IMR-90 (cell line): ENCODE measurements around the gene GPR137. TPM values are rescaled to one million over a fixed set of nuclear protein-coding genes. Genes with fewer than 3 reads are reported as not detected.

Experiments used
- ATAC-seq: fragments of 200-7000 bp; cut with Tn5 transposase; 2 replicates; pipeline ENCODE4 v1.9.1; 2020; ENCODE audit warnings: low read depth, mild to moderate bottlenecking, moderate library complexity
- BruUV-seq: library from RNA; stranded (reverse); fragments of 400-500 nt; replicated peaks from 2 replicates; lab custom pipeline; 2021; lab: Mats Ljungman, UMichigan
- CTCF ChIA-PET: fragments of 300-600 bp; formaldehyde crosslinking; extraction: SDS; loops from one replicate; lab custom pipeline; 2021; ENCODE audit warnings: antibody characterized with exemption; lab: Yijun Ruan, JAX
- POLR2A ChIA-PET: fragments of 300-600 bp; sonication (Branson Sonifier 250); formaldehyde crosslinking; loops from one replicate; lab custom pipeline; 2022; ENCODE audit warnings: antibody characterized with exemption; ENCODE audit not compliant: unreplicated experiment; lab: Charles Lee
- DNase-seq: peaks from one replicate; pipeline ENCODE4 v3.0.0; 2013
- H2AFZ ChIP-seq: replicated peaks from 2 replicates; pipeline ENCODE3; 2013; ENCODE audit warnings: low read length, mild to moderate bottlenecking; ENCODE audit not compliant: poor library complexity
- H2AK5ac ChIP-seq: 2 replicates; pipeline ENCODE4 v1.6.1; 2013; ENCODE audit warnings: low read depth, low read length, inconsistent platforms
- H2AK9ac ChIP-seq: replicated peaks from 2 replicates; pipeline ENCODE3; 2013; ENCODE audit warnings: mild to moderate bottlenecking, low read depth, low read length, moderate library complexity; ENCODE audit not compliant: poor library complexity
- H2BK120ac ChIP-seq: 2 replicates; pipeline ENCODE4 v1.6.1; 2013; ENCODE audit warnings: low read depth, low read length, inconsistent platforms
- H2BK15ac ChIP-seq: 3 replicates; pipeline ENCODE4 v1.6.1; 2013; ENCODE audit warnings: low read depth, low read length, inconsistent platforms
- H2BK20ac ChIP-seq: 2 replicates; pipeline ENCODE4 v1.6.1; 2013; ENCODE audit warnings: low read depth, mild to moderate bottlenecking, inconsistent platforms, low read length, moderate library complexity
- H2BK5ac ChIP-seq: 2 replicates; pipeline ENCODE4 v1.6.1; 2013; ENCODE audit warnings: mild to moderate bottlenecking, low read depth, low read length, inconsistent platforms; ENCODE audit not compliant: poor library complexity, severe bottlenecking
- H3K14ac ChIP-seq: replicated peaks from 2 replicates; pipeline ENCODE4 v1.6.1; 2013; ENCODE audit warnings: low read depth, low read length, inconsistent platforms
- H3K18ac ChIP-seq: 2 replicates; pipeline ENCODE4 v1.6.1; 2013; ENCODE audit warnings: low read depth, low read length, control low read depth
- H3K23ac ChIP-seq: 2 replicates; pipeline ENCODE4 v1.6.1; 2013; ENCODE audit warnings: low read depth, low read length, inconsistent platforms
- H3K27ac ChIP-seq: 2 replicates; pipeline ENCODE4 v1.5.1; 2013; ENCODE audit warnings: mild to moderate bottlenecking, control low read depth, low read length; ENCODE audit not compliant: insufficient read depth
- H3K27me3 ChIP-seq: 2 replicates; pipeline ENCODE4 v1.6.1; 2013; ENCODE audit warnings: low read length; ENCODE audit not compliant: control insufficient read depth, insufficient read depth
- H3K36me3 ChIP-seq: 2 replicates; pipeline ENCODE4 v1.6.1; 2013; ENCODE audit warnings: low read length, mixed read lengths; ENCODE audit not compliant: control insufficient read depth, insufficient read depth
- H3K4ac ChIP-seq: 2 replicates; pipeline ENCODE4 v1.6.1; 2013; ENCODE audit warnings: low read depth, low read length, inconsistent platforms
- H3K4me1 ChIP-seq: 2 replicates; pipeline ENCODE4 v1.6.1; 2013; ENCODE audit warnings: low read length, mixed read lengths; ENCODE audit not compliant: control insufficient read depth, insufficient read depth
- H3K4me2 ChIP-seq: 2 replicates; pipeline ENCODE4 v1.6.1; 2013; ENCODE audit warnings: low read depth, mild to moderate bottlenecking, control low read depth, low read length, moderate library complexity
- H3K4me3 ChIP-seq: 2 replicates; pipeline ENCODE4 v1.5.1; 2013; ENCODE audit warnings: low read depth, mild to moderate bottlenecking, control low read depth, low read length, moderate library complexity; ENCODE audit not compliant: insufficient read depth
- H3K56ac ChIP-seq: 2 replicates; pipeline ENCODE4 v1.6.1; 2013; ENCODE audit warnings: low read length, inconsistent platforms; ENCODE audit not compliant: insufficient read depth; ENCODE audit errors: extremely low read depth
- H3K79me1 ChIP-seq, 2 experiments: 2 replicates each; pipeline ENCODE4 v1.6.1; 2013; ENCODE audit warnings: low read length in 2 of 2, inconsistent platforms in 1 of 2, low read depth in 1 of 2
- H3K9ac ChIP-seq: 2 replicates; pipeline ENCODE4 v1.6.1; 2013; ENCODE audit warnings: low read depth, low read length, control low read depth
- H3K9me1 ChIP-seq: 2 replicates; pipeline ENCODE4 v1.6.1; 2013; ENCODE audit warnings: low read length, inconsistent platforms; ENCODE audit not compliant: insufficient read depth
- H3K9me3 ChIP-seq: 2 replicates; pipeline ENCODE4 v1.6.1; 2013; ENCODE audit warnings: low read length; ENCODE audit not compliant: control insufficient read depth, insufficient read depth
- H4K20me1 ChIP-seq: 2 replicates; pipeline ENCODE4 v1.6.1; 2013; ENCODE audit warnings: low read length, inconsistent platforms; ENCODE audit not compliant: insufficient read depth
- H4K5ac ChIP-seq: 2 replicates; pipeline ENCODE4 v1.6.1; 2013; ENCODE audit warnings: mild to moderate bottlenecking, low read depth, low read length, control low read depth
- H4K8ac ChIP-seq, 2 experiments: 2 replicates each; pipeline ENCODE4 v1.6.1; 2013; ENCODE audit warnings: low read depth in 2 of 2, low read length in 2 of 2, control low read depth in 1 of 2, inconsistent platforms in 1 of 2
- H4K91ac ChIP-seq: 2 replicates; pipeline ENCODE4 v1.6.1; 2013; ENCODE audit warnings: low read depth, low read length, inconsistent platforms; ENCODE audit not compliant: insufficient read depth
- BHLHE40 ChIP-seq: fragments of 150-350 bp; IDR thresholded peaks from 2 replicates; pipeline ENCODE4 v1.6.1; 2016; ENCODE audit warnings: mild to moderate bottlenecking, low read depth, low read length
- CHD1 ChIP-seq: IDR thresholded peaks from 2 replicates; pipeline ENCODE4 v1.6.1; 2012; ENCODE audit warnings: low read depth, low read length, improper control_type of control experiment
- FOS ChIP-seq: fragments of 150-350 bp; IDR thresholded peaks from 2 replicates; pipeline ENCODE4 v1.6.1; 2016; ENCODE audit warnings: low read depth, low read length
- MAFK ChIP-seq: IDR thresholded peaks from 2 replicates; pipeline ENCODE4 v1.6.1; 2012; ENCODE audit warnings: low read depth, low read length, improper control_type of control experiment
- MAZ ChIP-seq: IDR thresholded peaks from 2 replicates; pipeline ENCODE4 v1.6.1; 2012; ENCODE audit warnings: low read depth, mild to moderate bottlenecking, low read length, improper control_type of control experiment, moderate library complexity, borderline replicate concordance
- MXI1 ChIP-seq: IDR thresholded peaks from 2 replicates; pipeline ENCODE4 v1.6.1; 2012; ENCODE audit warnings: low read depth, mild to moderate bottlenecking, low read length, moderate library complexity, borderline replicate concordance
- NFE2L2 ChIP-seq: fragments of 150-350 bp; IDR thresholded peaks from 2 replicates; pipeline ENCODE4 v1.6.1; 2016; ENCODE audit warnings: low read depth, mild to moderate bottlenecking, low read length
- POLR2A ChIP-seq: IDR thresholded peaks from 2 replicates; pipeline ENCODE4 v1.6.1; 2012; ENCODE audit warnings: mild to moderate bottlenecking, low read depth, low read length
- RAD21 ChIP-seq: IDR thresholded peaks from 2 replicates; pipeline ENCODE4 v1.6.1; 2012; ENCODE audit warnings: low read length, improper control_type of control experiment
- RCOR1 ChIP-seq: IDR thresholded peaks from 2 replicates; pipeline ENCODE4 v1.6.1; 2012; ENCODE audit warnings: mild to moderate bottlenecking, low read length, improper control_type of control experiment; ENCODE audit not compliant: insufficient replicate concordance
- USF2 ChIP-seq: fragments of 150-350 bp; IDR thresholded peaks from 2 replicates; pipeline ENCODE4 v1.6.1; 2017; ENCODE audit warnings: mild to moderate bottlenecking, antibody characterized with exemption, low read length, low read depth
- WGBS, 2 experiments: methylation state at CpG; one replicate each; pipeline versions ENCODE4 v1.1.5 to v1.1.7; 2013; ENCODE audit warnings: missing lambda C conversion rate in 2 of 2; ENCODE audit not compliant: insufficient read length in 1 of 2; ENCODE audit errors: extremely low coverage in 2 of 2; 5-methylcytosine and 5-hydroxymethylcytosine counted together
- dilution Hi-C: fragments of 300-500 bp; cut with HindIII; formaldehyde crosslinking; loops from one replicate; pipeline ENCODE4 v1.14.3; 2018; ENCODE audit warnings: low sequenced_read_pairs; ENCODE audit not compliant: unreplicated experiment
- in situ Hi-C: fragments of 300-500 bp; cut with MboI; formaldehyde crosslinking; loops from 3 replicates; pipeline ENCODE4 v1.14.3; 2019; ENCODE audit warnings: low sequenced_read_pairs, inconsistent platforms, mixed read lengths
- intact Hi-C: fragments of 100-400 bp; cut with micrococcal nuclease; formaldehyde crosslinking; loops from 2 replicates; pipeline ENCODE4 v1.10.0; 2022
- polyA plus RNA-seq, 3 experiments: library from polyadenylated mRNA; depleted of rRNA; stranded (reverse); fragments of >200 nt; gene quantifications; 2 replicates each; pipeline ENCODE4 v1.2.3, GENCODE V29; 2012; ENCODE audit warnings: low replicate concordance in 1 of 3
- total RNA-seq: library from RNA; depleted of rRNA; stranded (reverse); fragments of >200 nt; gene quantifications from 2 replicates; pipeline ENCODE4 v1.2.3, GENCODE V29; 2012
- TF ChIP-seq, protein P1 (sequence below): conservative IDR thresholded peaks from 2 replicates; pipeline ENCODE4 v1.5.1; 2012; ENCODE audit warnings: mild to moderate bottlenecking, low read depth, low read length, improper control_type of control experiment

The GPR137 gene
- total and polyA plus RNA-seq, 2 of the 4 experiments (the other 2 are of a cell fraction), result 3.6 to 26.0 TPM

DNA sequence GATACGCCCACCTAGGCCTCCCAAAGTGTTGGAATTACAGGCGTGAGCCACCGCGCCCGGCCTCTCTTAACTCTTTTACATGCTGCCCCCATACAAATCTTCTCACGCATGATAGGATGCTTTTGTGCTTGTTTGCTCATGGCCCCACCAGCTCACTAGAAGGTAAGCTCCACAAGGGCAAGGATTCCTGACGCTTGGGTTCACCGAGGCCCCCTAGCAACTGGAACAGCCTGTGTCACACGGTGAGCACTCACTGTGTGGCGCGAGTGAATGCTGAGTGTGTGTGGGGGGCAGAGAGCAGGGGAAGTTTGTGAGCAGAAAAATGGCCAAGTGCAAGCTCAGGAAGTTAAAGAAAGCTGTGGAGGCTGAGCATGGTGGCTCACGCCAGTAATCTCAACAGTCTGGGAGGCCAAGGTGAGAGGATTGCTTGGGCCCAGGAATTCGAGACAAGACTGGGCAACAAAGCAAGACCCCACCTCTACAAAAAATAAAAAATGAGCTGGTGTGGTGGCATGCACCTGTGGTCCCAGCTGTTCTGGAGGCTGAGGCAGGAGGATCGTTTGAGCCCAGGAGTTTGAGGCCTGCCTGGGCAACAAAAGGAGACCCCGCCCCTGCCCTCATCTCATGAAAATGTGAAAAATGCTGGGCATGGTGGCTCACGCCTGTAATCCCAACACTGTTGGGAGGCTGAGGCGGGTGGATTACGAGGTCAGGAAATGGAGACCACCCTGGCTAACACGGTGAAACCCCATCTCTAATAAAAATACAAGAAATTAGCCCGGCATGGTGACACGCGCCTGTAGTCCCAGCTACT lies 3.5 kb upstream of the GPR137 start (continued):
- TF ChIP-seq BHLHE40, result no peak

DNA sequence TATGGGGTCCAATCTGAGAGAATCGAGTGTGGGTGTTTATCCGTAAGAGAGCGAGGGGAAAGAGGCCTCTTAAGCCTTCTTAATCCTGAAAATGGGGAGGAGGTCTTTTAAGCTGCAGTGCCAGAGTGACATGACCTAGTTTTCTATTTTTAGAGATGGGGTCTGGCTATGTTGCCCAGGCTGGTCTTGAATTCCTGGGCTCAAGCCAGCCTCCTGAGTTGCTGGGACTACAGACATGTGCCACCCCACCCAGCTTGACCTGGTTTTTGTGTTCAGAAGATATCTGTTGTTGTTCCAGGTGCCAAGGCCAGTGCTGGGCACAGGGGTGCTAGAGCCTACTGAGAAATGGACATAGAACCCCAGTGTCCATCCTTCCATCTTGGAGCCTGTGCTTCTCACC lies 2.6 kb upstream of the GPR137 start:
- Histone ChIP-seq H3K79me1 (peaks cover 15 to 39% of the 10 kb centered on the region in 2 experiments), H3K14ac (no peak overlapping the region), H3K4me3 (no peak overlapping the region), H2AK5ac (no peak overlapping the region; the same call in 1 of the 2 replicates), H3K27me3 (no peaks in the 10 kb centered on the region), H3K9me1 (peaks cover 5% of the 10 kb centered on the region; the same call in 1 of the 2 replicates), H4K20me1 (no peaks in the 10 kb centered on the region), H3K27ac (no peak overlapping the region), H3K4ac (no peak overlapping the region; the same call in 1 of the 2 replicates), H4K91ac (no peak overlapping the region), H3K9me3 (no peaks in the 10 kb centered on the region), H2BK120ac (no peak overlapping the region), H2BK20ac (no peak overlapping the region), H3K56ac (no peak overlapping the region), H2BK5ac (no peak overlapping the region), H4K5ac (no peak overlapping the region), H3K4me2 (peak overlapping the region; percentile 15; the same call in 1 of the 2 replicates), H3K23ac (peak overlapping the region; percentile 51; the same call in 1 of the 2 replicates), H3K4me1 (peaks cover 8% of the 10 kb centered on the region), H3K18ac (no peak overlapping the region), H2BK15ac (no peak overlapping the region), H2AFZ (no peak overlapping the region), H4K8ac (no peak overlapping the region), H3K9ac (no peak overlapping the region), H3K36me3 (peaks cover 15% of the 10 kb centered on the region), H2AK9ac (no peak overlapping the region)
- dilution Hi-C loops (no loop called here), intact Hi-C loops (no loop called here), in situ Hi-C loops (no loop called here)
- CTCF ChIA-PET, result interaction anchor here (1.2 to 1.6 kb wide), 2 partner anchors 18 to 22 kb away, joined by 3 to 4 read pairs; partner anchors contain the start of gene ESRRA
- BruUV-seq, result no TSS peak
- POLR2A ChIA-PET, result no interaction called here
- no CpG with 5 or more reads among the region's 3 CpGs for WGBS, 2 experiments
- DNase-seq (no peak), ATAC-seq (no peak)
- TF ChIP-seq USF2 (no peak), RCOR1 (no peak), NFE2L2 (no peak), RAD21 (no peak), MAFK (no peak), MAZ (no peak), POLR2A (no peak), CHD1 (no peak), MXI1 (no peak), FOS (no peak)
- TF ChIP-seq, protein P1, sequence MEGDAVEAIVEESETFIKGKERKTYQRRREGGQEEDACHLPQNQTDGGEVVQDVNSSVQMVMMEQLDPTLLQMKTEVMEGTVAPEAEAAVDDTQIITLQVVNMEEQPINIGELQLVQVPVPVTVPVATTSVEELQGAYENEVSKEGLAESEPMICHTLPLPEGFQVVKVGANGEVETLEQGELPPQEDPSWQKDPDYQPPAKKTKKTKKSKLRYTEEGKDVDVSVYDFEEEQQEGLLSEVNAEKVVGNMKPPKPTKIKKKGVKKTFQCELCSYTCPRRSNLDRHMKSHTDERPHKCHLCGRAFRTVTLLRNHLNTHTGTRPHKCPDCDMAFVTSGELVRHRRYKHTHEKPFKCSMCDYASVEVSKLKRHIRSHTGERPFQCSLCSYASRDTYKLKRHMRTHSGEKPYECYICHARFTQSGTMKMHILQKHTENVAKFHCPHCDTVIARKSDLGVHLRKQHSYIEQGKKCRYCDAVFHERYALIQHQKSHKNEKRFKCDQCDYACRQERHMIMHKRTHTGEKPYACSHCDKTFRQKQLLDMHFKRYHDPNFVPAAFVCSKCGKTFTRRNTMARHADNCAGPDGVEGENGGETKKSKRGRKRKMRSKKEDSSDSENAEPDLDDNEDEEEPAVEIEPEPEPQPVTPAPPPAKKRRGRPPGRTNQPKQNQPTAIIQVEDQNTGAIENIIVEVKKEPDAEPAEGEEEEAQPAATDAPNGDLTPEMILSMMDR, result no peak
